ENCODE data around the gene AUTS2.

The AUTS2 gene

DNA sequence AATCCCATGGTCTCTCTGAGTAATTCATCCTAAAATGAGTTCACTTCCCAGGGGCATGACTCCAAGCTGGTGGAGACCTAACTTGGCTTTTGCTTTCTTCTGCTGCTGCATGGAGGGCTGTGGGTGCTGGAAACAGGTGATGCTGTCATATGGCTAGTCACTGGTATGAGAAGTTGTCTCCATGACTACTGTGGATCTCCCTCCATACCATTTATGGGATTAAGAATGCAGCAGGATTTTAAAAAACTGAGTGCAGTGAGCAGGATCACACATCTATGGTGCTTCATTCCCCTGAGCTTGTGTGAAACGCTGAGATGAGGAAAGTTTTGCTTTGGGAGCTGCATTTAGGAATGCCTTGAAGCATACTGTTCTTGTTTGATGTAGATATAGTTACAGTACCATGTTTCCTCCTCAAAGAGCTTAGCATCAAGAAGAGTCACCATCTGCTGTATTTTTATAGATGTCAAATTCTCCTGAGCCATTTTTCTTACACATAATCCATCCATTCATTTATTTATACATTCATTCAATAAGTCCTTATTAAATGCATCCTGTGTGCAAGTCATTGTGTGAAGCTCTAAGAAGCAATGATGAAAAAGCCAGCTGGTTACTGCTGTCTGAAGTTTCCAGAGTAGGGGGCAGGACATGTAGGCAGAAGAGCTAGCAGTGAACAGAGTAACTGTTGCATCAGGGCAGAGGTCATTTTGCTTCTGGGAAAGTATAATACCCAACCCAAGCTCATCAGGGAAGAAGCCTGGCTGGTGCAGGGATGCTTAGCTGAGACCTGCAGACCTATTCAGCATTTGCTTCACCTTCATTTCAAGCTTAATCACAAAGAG, 534.8 kb downstream of the AUTS2 start:
- TF ChIP-seq CTCF (IDR thresholded peaks at IDR 0.05), result no peak
- Mint-ChIP-seq H3K36me3 (ENCODE audit: low read depth) (peaks cover 20% of the 10 kb centered on the region), H3K27me3 (ENCODE audit: low read depth, poor library complexity) (no peaks in the 10 kb centered on the region), H3K4me3 (no peak overlapping the region), H3K27ac (no peak overlapping the region), H3K4me1 (peaks cover 26% of the 10 kb centered on the region), H3K9me3 (no peaks in the 10 kb centered on the region)
- DNase-seq, result no peak

GRCh38 chr7:70134029-70134770, 535.9 kb downstream of the AUTS2 start:
- DNase-seq, result no peak
- H3K27ac Mint-ChIP-seq, result peak overlapping the region; percentile 85
- H3K4me3 Mint-ChIP-seq, result no peak overlapping the region
- peaks cover 3% of the 10 kb centered on the region for H3K27me3 Mint-ChIP-seq (ENCODE audit: low read depth, poor library complexity)
- H3K36me3 Mint-ChIP-seq (ENCODE audit: low read depth), result peaks cover 12% of the 10 kb centered on the region
- no peak for TF ChIP-seq CTCF (IDR thresholded peaks at IDR 0.05)
- no peaks in the 10 kb centered on the region for H3K9me3 Mint-ChIP-seq
- peaks cover 26% of the 10 kb centered on the region for H3K4me1 Mint-ChIP-seq

- DNase-seq, result no peak
- no peaks in the 10 kb centered on the region for H3K36me3 Mint-ChIP-seq (ENCODE audit: low read depth)
- H3K27me3 Mint-ChIP-seq (ENCODE audit: low read depth, poor library complexity), result peaks cover 3% of the 10 kb centered on the region
- H3K4me3 Mint-ChIP-seq, result no peak overlapping the region
- no peaks in the 10 kb centered on the region for H3K9me3 Mint-ChIP-seq
- TF ChIP-seq CTCF (IDR thresholded peaks at IDR 0.05), result no peak
- no peak overlapping the region for H3K27ac Mint-ChIP-seq
- peaks cover 26% of the 10 kb centered on the region for H3K4me1 Mint-ChIP-seq
These were observed 537.4 kb downstream of the AUTS2 start for GRCh38 chr7:70135656-70136055.

GRCh38 chr7:70137126-70137525, 538.9 kb downstream of the AUTS2 start:
- no peak overlapping the region for H3K27ac Mint-ChIP-seq
- no peaks in the 10 kb centered on the region for H3K9me3 Mint-ChIP-seq
- H3K36me3 Mint-ChIP-seq (ENCODE audit: low read depth), result no peaks in the 10 kb centered on the region
- peaks cover 34% of the 10 kb centered on the region for H3K4me1 Mint-ChIP-seq
- H3K27me3 Mint-ChIP-seq (ENCODE audit: low read depth, poor library complexity), result peaks cover 3% of the 10 kb centered on the region
- no peak for DNase-seq
- H3K4me3 Mint-ChIP-seq, result no peak overlapping the region
- TF ChIP-seq CTCF (IDR thresholded peaks at IDR 0.05), result no peak

- Mint-ChIP-seq H3K27ac (no peak overlapping the region), H3K9me3 (no peaks in the 10 kb centered on the region), H3K27me3 (ENCODE audit: low read depth, poor library complexity) (peaks cover 3% of the 10 kb centered on the region), H3K4me3 (no peak overlapping the region), H3K4me1 (peaks cover 52% of the 10 kb centered on the region), H3K36me3 (ENCODE audit: low read depth) (no peaks in the 10 kb centered on the region)
- DNase-seq, result no peak
- TF ChIP-seq CTCF (IDR thresholded peaks at IDR 0.05), result no peak
These were observed 544.1 kb downstream of the AUTS2 start for GRCh38 chr7:70142247-70142932.
